ENCODE data around the gene CLEC2L.

The CLEC2L gene

GRCh38 chr7:139523199-139523941 is at the start of gene CLEC2L:
CLEC2L (plus strand) TSS chr7:139523685; CDS start chr7:139523928, 243 bp downstream.
- no peak for DNase-seq (ENCODE audit: low read depth, low spot score)
- no peak within 1 kb of the TSS; the same call in 1 of the 2 replicates for H3K4me3 ChIP-seq (ENCODE audit: low read depth, low read length)
- no peak for TF ChIP-seq CTCF (IDR thresholded peaks at IDR 0.05; ENCODE audit: insufficient read depth, low read length, missing control alignments)
- POLR2A ChIA-PET, result no interaction called here
- CTCF ChIA-PET, result no interaction called here

- ChIA-PET POLR2A (no interaction called here), CTCF (interaction anchor here (1.0 kb wide), 1 partner anchor 23 kb away, joined by 3 read pairs; no protein-coding TSS in a partner anchor)
- H3K4me3 ChIP-seq (ENCODE audit: low read depth, low read length), result no peak overlapping the region
- TF ChIP-seq CTCF (IDR thresholded peaks at IDR 0.05; ENCODE audit: insufficient read depth, low read length, missing control alignments), result no peak
- DNase-seq (ENCODE audit: low read depth, low spot score), result no peak
Observed at GRCh38 chr7:139476139-139476538, 47.3 kb upstream of the CLEC2L start.

- ChIA-PET CTCF (interaction anchor here (1.3 kb wide), 1 partner anchor 23 kb away, joined by 3 read pairs; no protein-coding TSS in a partner anchor), POLR2A (no interaction called here)
- DNase-seq (ENCODE audit: low read depth, low spot score), result no peak
- TF ChIP-seq CTCF (IDR thresholded peaks at IDR 0.05; ENCODE audit: insufficient read depth, low read length, missing control alignments), result no peak
- no peak overlapping the region for H3K4me3 ChIP-seq (ENCODE audit: low read depth, low read length)
Observed at GRCh38 chr7:139476891-139477290, 46.6 kb upstream of the CLEC2L start.

- TF ChIP-seq CTCF (IDR thresholded peaks at IDR 0.05; ENCODE audit: insufficient read depth, low read length, missing control alignments), result no peak
- ChIA-PET CTCF (interaction anchor here (1.7 kb wide), 1 partner anchor 45 kb away, joined by 7 read pairs; no protein-coding TSS in a partner anchor), POLR2A (no interaction called here)
- no peak for DNase-seq (ENCODE audit: low read depth, low spot score)
- no peak overlapping the region for H3K4me3 ChIP-seq (ENCODE audit: low read depth, low read length)
Observed at GRCh38 chr7:139479620-139480019, 43.9 kb upstream of the CLEC2L start.

GRCh38 chr7:139481364-139481763 is 42.1 kb upstream of the CLEC2L start:
- ChIA-PET POLR2A (no interaction called here), CTCF (interaction anchor here (0.8 kb wide), 1 partner anchor 18 kb away, joined by 3 read pairs; no protein-coding TSS in a partner anchor)
- no peak for TF ChIP-seq CTCF (IDR thresholded peaks at IDR 0.05; ENCODE audit: insufficient read depth, low read length, missing control alignments)
- H3K4me3 ChIP-seq (ENCODE audit: low read depth, low read length), result no peak overlapping the region
- DNase-seq (ENCODE audit: low read depth, low spot score), result no peak

- no peak overlapping the region for H3K4me3 ChIP-seq (ENCODE audit: low read depth, low read length)
- POLR2A ChIA-PET, result no interaction called here
- CTCF ChIA-PET, result interaction anchor here (1.1 kb wide), 1 partner anchor 47 kb away, joined by 4 read pairs; no protein-coding TSS in a partner anchor
- no peak for DNase-seq (ENCODE audit: low read depth, low spot score)
- TF ChIP-seq CTCF (IDR thresholded peaks at IDR 0.05; ENCODE audit: insufficient read depth, low read length, missing control alignments), result no peak
Observed at GRCh38 chr7:139482122-139482521, 41.4 kb upstream of the CLEC2L start.
